Panc1 (cell line): ENCODE measurements around the gene SREK1.

Experiments
- CTCF ChIP-seq: fragments of 450-650 bp; IDR thresholded peaks from 2 replicates; pipeline ENCODE4 v1.5.1; 2017; ENCODE audit warnings: mild to moderate bottlenecking
- POLR2AphosphoS5 ChIP-seq: IDR thresholded peaks from 2 replicates; pipeline ENCODE4 v1.6.1; 2012; ENCODE audit warnings: mild to moderate bottlenecking, low read depth, low read length, moderate library complexity
- REST ChIP-seq, 2 experiments: IDR thresholded peaks; 2 replicates each; pipeline ENCODE4 v1.6.1; 2011 to 2012; ENCODE audit warnings: low read depth in 2 of 2, control low read depth in 1 of 2, low read length in 1 of 2, mild to moderate bottlenecking in 1 of 2, moderate library complexity in 1 of 2; ENCODE audit not compliant: insufficient read depth in 1 of 2
- SIN3A ChIP-seq: IDR thresholded peaks from 2 replicates; pipeline ENCODE4 v1.6.1; 2012; ENCODE audit warnings: low read depth, mild to moderate bottlenecking, low read length, moderate library complexity, borderline replicate concordance; ENCODE audit not compliant: insufficient read depth

- TF ChIP-seq CTCF (no peak), SIN3A (no peak), POLR2AphosphoS5 (no peak), REST (IDR thresholded peaks at IDR 0.05; ENCODE audit: insufficient read depth in 1 of 2, low read depth in 2 of 2, low read length in 1 of 2) (no peak)
These were observed 53.8 kb downstream of the SREK1 start for GRCh38 chr5:66197764-66198405.
